GM12801 (cell line): Measurements from ENCODE around the gene RASA2.

ENCODE experiments used
- TF ChIP-seq, protein P1 (sequence below): IDR thresholded peaks from one replicate; pipeline ENCODE4 v1.5.1; 2011; ENCODE audit warnings: control low read depth; ENCODE audit not compliant: insufficient read length; ENCODE audit errors: extremely low read depth

RASA2 gene

DNA sequence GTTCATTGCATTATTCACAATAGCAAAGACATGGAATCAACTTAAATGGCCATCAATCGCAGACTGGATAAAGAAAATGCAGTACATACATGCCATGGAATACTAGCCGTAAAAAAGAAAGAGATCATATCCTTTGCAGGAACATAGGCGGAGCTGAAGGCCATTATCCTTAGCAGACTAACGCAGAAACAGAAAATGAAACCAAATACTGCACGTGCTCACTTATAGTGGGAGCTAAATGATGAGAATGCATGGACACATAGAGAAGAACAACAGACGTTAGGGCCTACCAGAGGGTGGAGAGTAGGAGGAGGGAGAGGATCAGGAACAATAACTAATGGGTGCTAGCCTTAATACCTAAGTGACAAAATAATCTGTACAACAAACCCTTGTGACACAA is 57.9 kb downstream of the RASA2 start:
- TF ChIP-seq, protein P1, sequence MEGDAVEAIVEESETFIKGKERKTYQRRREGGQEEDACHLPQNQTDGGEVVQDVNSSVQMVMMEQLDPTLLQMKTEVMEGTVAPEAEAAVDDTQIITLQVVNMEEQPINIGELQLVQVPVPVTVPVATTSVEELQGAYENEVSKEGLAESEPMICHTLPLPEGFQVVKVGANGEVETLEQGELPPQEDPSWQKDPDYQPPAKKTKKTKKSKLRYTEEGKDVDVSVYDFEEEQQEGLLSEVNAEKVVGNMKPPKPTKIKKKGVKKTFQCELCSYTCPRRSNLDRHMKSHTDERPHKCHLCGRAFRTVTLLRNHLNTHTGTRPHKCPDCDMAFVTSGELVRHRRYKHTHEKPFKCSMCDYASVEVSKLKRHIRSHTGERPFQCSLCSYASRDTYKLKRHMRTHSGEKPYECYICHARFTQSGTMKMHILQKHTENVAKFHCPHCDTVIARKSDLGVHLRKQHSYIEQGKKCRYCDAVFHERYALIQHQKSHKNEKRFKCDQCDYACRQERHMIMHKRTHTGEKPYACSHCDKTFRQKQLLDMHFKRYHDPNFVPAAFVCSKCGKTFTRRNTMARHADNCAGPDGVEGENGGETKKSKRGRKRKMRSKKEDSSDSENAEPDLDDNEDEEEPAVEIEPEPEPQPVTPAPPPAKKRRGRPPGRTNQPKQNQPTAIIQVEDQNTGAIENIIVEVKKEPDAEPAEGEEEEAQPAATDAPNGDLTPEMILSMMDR, result no peak

DNA sequence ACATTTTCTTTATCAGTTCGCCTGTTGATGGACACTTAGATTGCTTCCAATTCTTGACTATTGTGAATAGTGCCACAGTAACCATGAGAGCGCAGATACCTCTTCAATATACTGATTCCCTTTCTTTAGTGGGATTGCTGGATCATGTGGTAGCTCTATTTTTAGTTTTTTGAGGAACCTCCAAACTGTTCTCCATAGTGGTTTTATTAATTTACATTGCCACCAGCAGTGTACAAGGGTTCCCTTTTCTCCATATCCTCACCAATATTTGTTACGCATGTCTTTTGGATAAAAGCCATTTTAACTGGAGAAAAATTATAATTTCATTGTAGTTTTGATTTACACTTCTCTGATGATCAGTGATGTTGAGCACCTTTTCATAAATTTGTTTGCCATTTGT is 59.3 kb downstream of the RASA2 start:
- TF ChIP-seq, protein P1, result no peak

DNA sequence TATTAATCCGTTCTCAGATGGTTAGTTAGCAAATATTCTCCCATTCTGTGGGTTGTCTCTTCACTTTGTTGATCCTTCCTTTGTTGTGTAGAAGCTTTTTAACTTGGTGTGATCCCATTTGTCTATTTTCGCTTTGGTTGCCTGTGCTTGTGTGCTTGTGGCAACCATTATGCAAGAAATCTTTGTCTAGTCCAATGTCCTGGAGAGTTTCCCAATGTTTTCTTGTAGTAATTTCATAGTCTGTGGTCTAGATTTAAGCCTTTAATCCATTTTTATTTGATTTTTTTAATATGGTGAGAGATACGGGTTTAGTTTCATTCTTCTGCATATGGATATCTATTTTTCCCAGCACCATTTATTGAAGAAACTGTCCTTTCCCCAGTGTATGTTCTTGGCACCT is 59.8 kb downstream of the RASA2 start:
- TF ChIP-seq, protein P1, result no peak

DNA sequence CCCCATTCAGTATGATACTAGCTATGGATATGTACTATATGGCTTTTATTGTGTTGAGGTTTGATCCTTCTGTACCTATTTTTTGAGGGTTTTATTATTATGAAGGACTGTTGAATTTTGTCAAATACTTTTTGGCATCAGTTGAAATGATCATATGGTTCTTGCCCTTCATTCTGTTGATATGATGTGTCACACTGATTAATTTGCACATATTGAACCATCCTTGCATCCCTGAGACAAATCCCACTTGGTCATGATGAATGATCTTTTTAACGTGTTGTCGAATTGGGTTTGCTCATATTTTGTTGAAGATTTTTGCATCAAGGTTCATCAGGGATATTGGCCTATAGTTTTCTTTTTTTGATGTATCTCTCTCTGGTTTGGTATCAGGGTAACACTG is 61.0 kb downstream of the RASA2 start:
- TF ChIP-seq, protein P1, result no peak

DNA sequence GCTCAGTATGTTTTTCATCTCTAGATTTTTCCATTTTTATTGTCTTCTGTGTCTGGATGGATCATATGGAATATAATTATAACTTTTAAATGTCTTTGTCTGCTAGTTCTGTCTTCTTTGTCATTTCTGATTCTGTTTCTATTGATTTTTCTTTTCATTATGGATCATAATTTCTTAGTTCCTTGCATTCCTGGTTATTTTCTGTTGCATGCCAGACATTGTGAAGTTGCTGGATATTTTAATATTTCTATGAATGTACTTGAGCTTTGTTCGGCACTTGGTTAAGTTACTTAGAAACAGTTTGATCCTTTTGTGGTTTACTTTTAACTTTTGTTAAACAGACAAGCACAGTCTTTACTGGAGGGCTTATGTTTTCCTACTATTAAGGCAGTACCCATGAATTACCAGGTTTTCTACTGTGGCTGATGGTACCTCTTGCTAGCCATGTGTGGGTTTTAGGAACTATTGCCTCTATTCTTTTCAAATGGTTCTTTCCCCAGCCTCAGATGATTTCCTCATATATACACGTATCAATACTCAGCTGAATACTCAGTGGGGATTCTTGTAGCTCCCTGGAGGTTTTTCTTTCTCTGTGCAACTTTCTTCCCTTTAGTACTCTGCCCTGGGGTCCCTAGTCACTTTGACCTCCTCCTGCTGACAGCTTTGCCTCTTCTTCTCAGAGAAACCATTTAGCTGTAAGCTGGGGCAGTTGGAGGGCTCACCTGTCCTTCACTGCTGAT is 64.3 kb downstream of the RASA2 start:
- TF ChIP-seq, protein P1, result no peak

DNA sequence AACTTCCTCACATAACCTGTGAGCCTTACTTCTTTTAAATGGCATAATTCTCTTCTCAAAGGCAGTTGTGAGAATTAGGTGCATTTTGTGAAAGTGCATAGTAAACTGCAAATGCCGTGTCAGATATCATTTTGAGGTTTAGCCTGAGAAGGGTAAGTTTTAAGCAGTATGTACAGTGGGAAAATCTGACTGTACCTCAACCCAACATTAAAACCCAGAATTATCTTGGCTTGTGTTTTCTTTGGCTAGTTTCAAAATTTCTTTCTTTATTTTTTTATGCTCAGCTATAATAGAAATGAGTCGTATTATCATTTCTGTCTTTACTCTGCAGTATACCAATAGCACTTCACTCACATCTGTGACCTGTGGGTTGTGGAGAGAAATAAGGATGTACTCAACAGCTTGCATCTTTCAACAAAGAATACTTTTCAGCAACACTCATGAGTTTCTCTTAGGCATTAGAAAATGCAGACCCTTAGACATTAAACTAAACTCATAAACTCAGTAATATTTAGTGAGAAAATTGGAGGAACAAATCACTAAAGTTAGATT is 65.7 kb downstream of the RASA2 start:
- TF ChIP-seq, protein P1, result no peak

DNA sequence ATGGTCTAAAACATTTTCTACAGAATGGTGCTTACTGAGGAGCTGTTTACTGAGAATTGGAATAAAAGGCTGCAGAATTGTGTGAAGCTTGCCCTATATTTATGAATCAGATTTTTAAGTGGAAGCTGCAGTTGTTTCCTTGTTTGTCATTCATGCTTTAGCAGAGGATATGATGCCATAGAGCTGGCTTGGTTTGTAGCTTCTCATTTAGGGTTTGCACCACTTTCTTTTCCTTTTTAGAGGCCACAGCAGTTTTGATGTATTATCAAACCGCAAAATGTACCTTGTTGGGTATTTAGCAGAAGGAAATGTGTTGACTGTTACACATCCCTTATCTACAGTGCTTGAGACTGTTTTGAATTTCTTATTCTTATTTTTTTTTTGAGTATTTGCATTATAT is 66.2 kb downstream of the RASA2 start:
- TF ChIP-seq, protein P1, result no peak

DNA sequence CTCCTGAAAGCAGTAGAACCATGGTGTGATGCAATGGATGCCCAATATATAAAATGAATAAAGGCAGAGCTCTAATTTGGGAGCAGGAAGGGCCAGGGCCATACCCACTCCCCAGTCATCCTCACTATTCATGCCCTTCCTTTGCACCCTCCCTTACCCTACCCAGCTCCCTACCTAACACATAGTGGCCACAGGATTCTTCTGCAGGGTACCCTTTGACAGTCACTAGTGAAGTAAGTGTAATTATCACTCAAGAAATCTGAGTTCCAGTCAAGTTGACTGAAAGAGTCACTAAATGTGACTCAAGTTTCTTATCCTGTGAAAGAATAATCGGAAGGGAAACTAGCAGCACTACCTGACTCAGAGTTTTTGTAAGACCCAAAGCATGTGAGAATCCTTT is 69.2 kb downstream of the RASA2 start:
- TF ChIP-seq, protein P1, result no peak
